Fibroblast of skin of left biceps (primary cell): ENCODE measurements around the gene PREX1.
"Not testable (repeated sequence)": the region's sequence is repeated elsewhere in the genome, so short reads cannot be mapped to it uniquely, and the experiment has no call there.

ENCODE experiments used
- DNase-seq, 2 experiments: peaks; one replicate each; pipeline ENCODE4 v3.0.0-alpha.2; 2013; ENCODE audit warnings: low read depth in 2 of 2

PREX1 gene

GRCh38 chr20:48827855-48828733 lies at the start of gene PREX1:
Gene PREX1, minus strand, starts transcription at chr20:48827999. Its CDS starts 139 bp downstream, at chr20:48827860.
- DNase-seq, result peak; percentile 70 to 76

GRCh38 chr20:48877304-48877703 lies 49.5 kb upstream of the PREX1 start:
- no peak for DNase-seq

- no peak for DNase-seq
Observed at GRCh38 chr20:48875914-48876240, 48.1 kb upstream of the PREX1 start.

GRCh38 chr20:48875233-48875913 lies 47.6 kb upstream of the PREX1 start:
- no peak for DNase-seq

GRCh38 chr20:48869442-48869841 lies 41.6 kb upstream of the PREX1 start:
- not testable (repeated sequence) for DNase-seq

GRCh38 chr20:48866936-48867335 lies 39.1 kb upstream of the PREX1 start:
- no peak for DNase-seq

GRCh38 chr20:48864738-48865318 lies 37.0 kb upstream of the PREX1 start:
- DNase-seq, result no peak

GRCh38 chr20:48864254-48864653 lies 36.5 kb upstream of the PREX1 start:
- no peak for DNase-seq

GRCh38 chr20:48862279-48862678 lies 34.5 kb upstream of the PREX1 start:
- DNase-seq, result no peak

GRCh38 chr20:48861444-48861843 lies 33.6 kb upstream of the PREX1 start:
- DNase-seq, result no peak

- DNase-seq, result no peak
Observed at GRCh38 chr20:48858075-48858790, 30.4 kb upstream of the PREX1 start.

- no peak for DNase-seq
Observed at GRCh38 chr20:48856130-48856529, 28.3 kb upstream of the PREX1 start.

GRCh38 chr20:48855046-48855445 lies 27.2 kb upstream of the PREX1 start:
- DNase-seq, result no peak

- no peak for DNase-seq
Observed at GRCh38 chr20:48852609-48853008, 24.8 kb upstream of the PREX1 start.

- no peak for DNase-seq
Observed at GRCh38 chr20:48851579-48851978, 23.8 kb upstream of the PREX1 start.

GRCh38 chr20:48850977-48851299 lies 23.1 kb upstream of the PREX1 start:
- no peak for DNase-seq

GRCh38 chr20:48850257-48850976 lies 22.6 kb upstream of the PREX1 start:
- no peak for DNase-seq

- DNase-seq, result no peak
Observed at GRCh38 chr20:48849779-48850178, 22.0 kb upstream of the PREX1 start.

- DNase-seq, result no peak
Observed at GRCh38 chr20:48849299-48849698, 21.5 kb upstream of the PREX1 start.

GRCh38 chr20:48847498-48848205 lies 19.9 kb upstream of the PREX1 start:
- no peak for DNase-seq
